GM08714 (cell line): ENCODE results near the gene RRP36.
A peak's percentile ranks its signal among the peaks of the same experiment; 100 is the strongest.

Experiments
- H3K4me3 ChIP-seq: fragments of 200-500 bp; sonication (Bioruptor generic); 2 replicates; pipeline ENCODE4 v1.5.1; 2014; ENCODE audit warnings: mild to moderate bottlenecking, low read length, inconsistent platforms
- ZNF274 ChIP-seq: IDR thresholded peaks from 2 replicates; pipeline ENCODE4 v1.6.1; 2012; ENCODE audit warnings: mild to moderate bottlenecking, low read depth, low read length

Gene RRP36

GRCh38 chr6:43016176-43016942, 5.1 kb upstream of the RRP36 start:
- TF ChIP-seq ZNF274: no peak
- H3K4me3 ChIP-seq: no peak overlapping the region

- no peak overlapping the region for H3K4me3 ChIP-seq
- no peak for TF ChIP-seq ZNF274
These were observed 4.5 kb upstream of the RRP36 start for GRCh38 chr6:43016943-43017334.

- no peak for TF ChIP-seq ZNF274
- no peak overlapping the region for H3K4me3 ChIP-seq
These were observed 2.3 kb upstream of the RRP36 start for GRCh38 chr6:43019152-43019551.

GRCh38 chr6:43020052-43020705, 1.2 kb upstream of the RRP36 start:
- H3K4me3 ChIP-seq: no peak overlapping the region
- TF ChIP-seq ZNF274: no peak

GRCh38 chr6:43020847-43021246, 576 bp upstream of the RRP36 start:
- no peak for TF ChIP-seq ZNF274

GRCh38 chr6:43024436-43024835, 3.0 kb downstream of the RRP36 start:
- TF ChIP-seq ZNF274: no peak
- H3K4me3 ChIP-seq: no peak overlapping the region

More at GRCh38 chr6:43020847-43021246, 576 bp upstream of the RRP36 start:
- peak overlapping the region; percentile 88; the same call in 1 of the 2 replicates for H3K4me3 ChIP-seq

- TF ChIP-seq ZNF274: no peak
- no peak overlapping the region for H3K4me3 ChIP-seq
These were observed 4.9 kb downstream of the RRP36 start for GRCh38 chr6:43026365-43026764.

GRCh38 chr6:43029120-43029519, 7.7 kb downstream of the RRP36 start:
- H3K4me3 ChIP-seq: no peak overlapping the region
- TF ChIP-seq ZNF274: no peak

- no peak overlapping the region for H3K4me3 ChIP-seq
- no peak for TF ChIP-seq ZNF274
These were observed 10.9 kb downstream of the RRP36 start for GRCh38 chr6:43032326-43032725.

GRCh38 chr6:43033496-43034189, 12.2 kb downstream of the RRP36 start:
- TF ChIP-seq ZNF274: no peak
- H3K4me3 ChIP-seq: no peak overlapping the region

- TF ChIP-seq ZNF274: no peak
- no peak overlapping the region for H3K4me3 ChIP-seq
These were observed 12.7 kb downstream of the RRP36 start for GRCh38 chr6:43034190-43034525.

GRCh38 chr6:43035495-43036194, 14.2 kb downstream of the RRP36 start:
- H3K4me3 ChIP-seq: no peak overlapping the region
- no peak for TF ChIP-seq ZNF274

GRCh38 chr6:43036712-43037111, 15.3 kb downstream of the RRP36 start:
- no peak for TF ChIP-seq ZNF274
- H3K4me3 ChIP-seq: no peak overlapping the region

GRCh38 chr6:43037197-43037596, 15.8 kb downstream of the RRP36 start:
- no peak for TF ChIP-seq ZNF274
- no peak overlapping the region for H3K4me3 ChIP-seq
